Right lobe of liver (tissue), 6 donors: ENCODE results near the gene MSX2. TPM values are rescaled to one million over a fixed set of nuclear protein-coding genes. Genes with fewer than 3 reads are reported as not detected.

Experiments
- ATAC-seq, 4 donors: fragments of 200-7000 bp; cut with Tn5 transposase; one replicate each; pipeline ENCODE4 v1.9.1; 2020; ENCODE audit warnings: mild to moderate bottlenecking in 4 of 4, moderate library complexity in 4 of 4
- DNase-seq, 3 donors: peaks; one replicate each; pipeline ENCODE4 v3.0.0-alpha.2; 2020
- H3K27ac ChIP-seq, 3 donors: fragments of 200-600 bp; one replicate each; pipeline ENCODE4 v1.8.0; 2022
- H3K27me3 ChIP-seq, 2 donors: fragments of 200-600 bp; one replicate each; pipeline ENCODE4 v1.8.0; 2022
- H3K36me3 ChIP-seq, 4 donors: fragments of 200-600 bp; sonication (generic) in 1 of 4; one replicate each; pipeline versions ENCODE4 v1.5.1 to v1.8.0; 2017 to 2022; ENCODE audit warnings: control low read depth in 1 of 4
- H3K4me1 ChIP-seq, 4 donors: fragments of 200-600 bp; sonication (generic) in 1 of 4; one replicate each; pipeline versions ENCODE4 v1.5.1 to v1.8.0; 2017 to 2022; ENCODE audit warnings: control low read depth in 1 of 4
- H3K4me3 ChIP-seq, 3 donors: fragments of 200-600 bp; one replicate each; pipeline ENCODE4 v1.8.0; 2022
- H3K9me3 ChIP-seq, 4 donors: fragments of 200-600 bp; sonication (generic) in 1 of 4; one replicate each; pipeline versions ENCODE4 v1.5.1 to v1.8.0; 2017 to 2022; ENCODE audit warnings: control low read depth in 1 of 4
- POLR2A ChIP-seq: fragments of 450-650 bp; IDR thresholded peaks from one replicate; pipeline ENCODE4 v1.6.1; 2017; ENCODE audit warnings: antibody characterized with exemption, mild to moderate bottlenecking
- WGBS: methylation state at CpG from one replicate; pipeline ENCODE4 v1.1.6; 2018; ENCODE audit warnings: low coverage, low lambda C conversion rate; ENCODE audit not compliant: insufficient coverage; ENCODE audit errors: missing lambda C conversion rate; 5-methylcytosine and 5-hydroxymethylcytosine counted together
- intact Hi-C, 2 donors: fragments of 100-400 bp; cut with DNase I; formaldehyde crosslinking; loops; one replicate each; pipeline versions ENCODE4 v1.11.2 to v1.14.1; 2022
- total RNA-seq, 6 experiments: library from RNA; depleted of rRNA in 2 of 6; stranded (reverse); fragments of >200 nt in 2 of 6; fragmentation: NEBNext Ultra II Directional in 3 of 6; extraction: Animal tissue kit (Norgen Biotek cat#: 25700) in 3 of 6; gene quantifications; one replicate each; pipeline versions ENCODE4 v1.1.0 to v1.2.4, GENCODE V29; 2016 to 2023
- TF ChIP-seq, protein P1 (sequence below), 4 donors: fragments of 200-600 bp in 3 of 4; fragments of 450-650 bp in 1 of 4; IDR thresholded peaks; one replicate each; pipeline versions ENCODE4 v1.5.1 to v1.8.0; 2016 to 2022; ENCODE audit warnings: antibody characterized with exemption in 4 of 4, mild to moderate bottlenecking in 2 of 4
- donor health status: DM: no; HTN: yes; CAD: no.
- donor health status: DM: no; HTN: no; CAD: no.
- donor health status: DM: no; HTN: no; CAD: no.
- donor health status: DM: no; HTN: yes; CAD: no.
- donor health status: DM: no; HTN: yes; CAD: no.

MSX2 gene
- total RNA-seq, 6 experiments from 2014 or later = not detected

DNA sequence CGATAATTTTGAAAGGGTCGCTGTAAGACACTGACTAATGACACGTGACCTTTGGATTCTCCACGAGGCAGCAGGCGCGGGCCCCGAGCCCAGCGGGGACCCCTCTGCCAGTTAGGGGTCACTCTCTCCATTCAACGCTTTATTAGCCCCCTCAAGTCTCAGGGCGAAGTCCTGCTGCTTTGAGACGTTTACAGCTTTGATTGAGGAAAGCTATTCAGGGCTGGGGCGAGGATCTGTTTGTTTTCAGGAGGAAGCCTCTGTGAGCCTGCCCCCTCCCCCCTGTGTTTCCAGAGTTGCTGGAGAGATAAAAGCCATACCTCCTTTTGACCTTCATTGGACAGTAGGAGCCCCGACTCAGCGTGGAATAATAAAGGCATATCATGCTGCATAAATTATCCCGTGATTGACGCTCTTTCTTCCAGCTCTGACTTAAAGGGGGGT lies 31.4 kb upstream of the MSX2 start:
- peaks cover 0 to 5% of the 10 kb centered on the region in 2 donors for H3K27me3 ChIP-seq

DNA sequence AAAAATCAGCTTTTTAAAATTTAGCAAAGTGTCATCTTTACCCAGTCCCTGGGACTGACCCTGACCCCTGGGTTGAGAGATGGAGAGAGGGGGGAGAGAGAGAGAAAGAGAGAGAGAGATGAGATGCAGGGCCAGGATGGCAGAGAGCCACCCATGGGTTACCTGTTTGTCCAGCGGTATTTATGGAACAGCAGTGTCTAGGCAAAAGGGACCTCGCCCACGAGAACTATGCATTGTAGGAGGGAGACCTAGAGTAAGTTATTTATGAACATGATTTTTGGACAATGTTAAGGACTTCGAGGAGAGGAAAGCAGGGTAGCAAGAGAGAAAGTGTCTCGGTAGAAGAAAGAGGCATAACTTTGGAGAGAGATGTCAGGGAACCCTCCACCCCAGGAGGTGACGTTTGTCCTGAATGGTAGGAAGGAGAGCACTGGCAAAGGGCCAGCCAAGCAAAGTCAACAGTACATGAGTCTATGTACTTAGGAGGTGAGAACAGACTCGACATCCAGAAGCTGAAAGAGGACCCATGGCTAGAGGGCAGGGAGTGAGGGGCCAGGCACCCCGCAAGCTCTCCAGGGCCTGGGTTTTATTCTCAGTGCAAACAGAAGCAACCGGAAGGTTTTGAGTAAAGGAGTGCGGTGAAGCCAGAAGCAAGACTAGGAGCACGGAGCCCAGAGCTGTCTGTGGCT lies 30.5 kb upstream of the MSX2 start:
- ATAC-seq (peak; percentile 23 to 55 (median 35)), DNase-seq (peak in 2 of 3 donors; percentile 31 to 47)
- intact Hi-C loops = no loop called here
- Histone ChIP-seq H3K36me3 (no peaks in the 10 kb centered on the region), H3K27me3 (peaks cover 0 to 2% of the 10 kb centered on the region in 2 donors), H3K4me1 (no peaks in the 10 kb centered on the region), H3K9me3 (no peaks in the 10 kb centered on the region), H3K4me3 (no peak overlapping the region), H3K27ac (no peak overlapping the region)
- WGBS = 14% methylated on average over 9 of the region's 11 CpGs
- TF ChIP-seq POLR2A = no peak
- TF ChIP-seq, protein P1, sequence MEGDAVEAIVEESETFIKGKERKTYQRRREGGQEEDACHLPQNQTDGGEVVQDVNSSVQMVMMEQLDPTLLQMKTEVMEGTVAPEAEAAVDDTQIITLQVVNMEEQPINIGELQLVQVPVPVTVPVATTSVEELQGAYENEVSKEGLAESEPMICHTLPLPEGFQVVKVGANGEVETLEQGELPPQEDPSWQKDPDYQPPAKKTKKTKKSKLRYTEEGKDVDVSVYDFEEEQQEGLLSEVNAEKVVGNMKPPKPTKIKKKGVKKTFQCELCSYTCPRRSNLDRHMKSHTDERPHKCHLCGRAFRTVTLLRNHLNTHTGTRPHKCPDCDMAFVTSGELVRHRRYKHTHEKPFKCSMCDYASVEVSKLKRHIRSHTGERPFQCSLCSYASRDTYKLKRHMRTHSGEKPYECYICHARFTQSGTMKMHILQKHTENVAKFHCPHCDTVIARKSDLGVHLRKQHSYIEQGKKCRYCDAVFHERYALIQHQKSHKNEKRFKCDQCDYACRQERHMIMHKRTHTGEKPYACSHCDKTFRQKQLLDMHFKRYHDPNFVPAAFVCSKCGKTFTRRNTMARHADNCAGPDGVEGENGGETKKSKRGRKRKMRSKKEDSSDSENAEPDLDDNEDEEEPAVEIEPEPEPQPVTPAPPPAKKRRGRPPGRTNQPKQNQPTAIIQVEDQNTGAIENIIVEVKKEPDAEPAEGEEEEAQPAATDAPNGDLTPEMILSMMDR (IDR thresholded peaks at IDR 0.05) = no peak

More for the DNA sequence above, 31.4 kb upstream of the MSX2 start:
- TF ChIP-seq, protein P1 (IDR thresholded peaks at IDR 0.05) = no peak
- TF ChIP-seq POLR2A = no peak
- no peak for ATAC-seq
- Histone ChIP-seq H3K4me3 (no peak overlapping the region), H3K9me3 (no peaks in the 10 kb centered on the region), H3K36me3 (no peaks in the 10 kb centered on the region), H3K4me1 (no peaks in the 10 kb centered on the region), H3K27ac (no peak overlapping the region)
- intact Hi-C loops = no loop called here
- DNase-seq = no peak
- WGBS = under 1% methylated on average over 16 of the region's 16 CpGs

DNA sequence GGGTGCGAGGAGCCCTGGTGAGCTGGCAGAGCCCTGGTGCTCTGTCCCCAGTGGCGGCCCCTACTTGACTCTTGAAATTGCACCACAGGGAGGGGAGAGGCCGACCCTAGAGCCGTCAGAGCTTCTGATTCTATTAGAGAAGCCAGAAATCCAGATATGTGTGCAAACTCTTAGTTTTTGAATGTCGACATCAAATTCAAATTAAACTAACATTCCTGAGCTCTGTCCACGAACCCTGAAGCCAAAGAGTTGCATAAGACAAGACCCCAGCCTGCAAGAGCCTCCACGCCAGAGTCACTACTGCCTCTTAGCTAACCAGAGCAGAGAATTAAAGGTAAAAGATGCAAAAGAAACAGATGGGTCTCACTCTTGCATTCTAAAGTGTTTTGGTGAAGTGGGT lies 29.8 kb upstream of the MSX2 start:
- DNase-seq (no peak), ATAC-seq (no peak)
- 9% methylated on average over 3 of the region's 7 CpGs for WGBS
- H3K27me3 ChIP-seq = peaks cover 0 to 2% of the 10 kb centered on the region in 2 donors
- TF ChIP-seq POLR2A = no peak
- TF ChIP-seq, protein P1 (IDR thresholded peaks at IDR 0.05) = no peak
- no peaks in the 10 kb centered on the region for H3K4me1 ChIP-seq
- no peaks in the 10 kb centered on the region for H3K36me3 ChIP-seq
- no peak overlapping the region for H3K4me3 ChIP-seq
- no peaks in the 10 kb centered on the region for H3K9me3 ChIP-seq
- no peak overlapping the region for H3K27ac ChIP-seq
- intact Hi-C loops = no loop called here

DNA sequence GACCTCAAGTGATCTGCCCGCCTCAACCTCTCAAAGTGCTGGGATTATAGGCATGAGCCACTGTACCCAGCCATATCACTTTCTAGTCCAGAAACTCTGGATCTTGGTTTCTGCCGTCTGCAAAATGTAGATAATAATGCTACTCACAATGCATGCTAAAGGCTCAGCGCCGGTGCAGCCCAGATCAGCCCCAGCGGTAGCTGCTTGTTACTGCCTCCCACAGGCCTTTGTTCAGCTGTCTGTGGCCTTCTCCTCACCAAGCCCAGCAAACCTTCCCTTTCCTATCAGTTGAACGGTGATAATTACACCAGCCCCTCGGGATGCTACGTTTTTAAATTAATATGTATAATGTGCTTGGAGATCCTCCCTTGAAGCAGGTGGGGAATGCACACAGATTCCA lies 26.2 kb upstream of the MSX2 start:
- TF ChIP-seq POLR2A = no peak
- TF ChIP-seq, protein P1 (IDR thresholded peaks at IDR 0.05) = no peak
- WGBS = 46% methylated on average over 8 of the region's 8 CpGs
- H3K27ac ChIP-seq = no peak overlapping the region
- ATAC-seq (no peak), DNase-seq (no peak)
- intact Hi-C loops = no loop called here
- no peaks in the 10 kb centered on the region for H3K36me3 ChIP-seq
- H3K9me3 ChIP-seq = no peaks in the 10 kb centered on the region
- no peaks in the 10 kb centered on the region for H3K4me1 ChIP-seq
- no peaks in the 10 kb centered on the region for H3K27me3 ChIP-seq
- H3K4me3 ChIP-seq = no peak overlapping the region
